Activated T-cell treated with anti-CD3 and anti-CD28 coated beads, Interleukin-2, amount 50 U/mL, for 1 hour (primary cell): Measurements from ENCODE around the gene GPT2.

ENCODE experiments used
- DNase-seq: peaks from one replicate; pipeline ENCODE4 v3.0.0-alpha.2; 2020

GPT2 gene

GRCh38 chr16:46883690-46884512 lies at the start of gene GPT2:
Gene GPT2 (plus strand): TSS chr16:46884362. CDS start chr16:46884716, 354 bp downstream.
- peak; percentile 68 for DNase-seq

- no peak for DNase-seq
These were observed 47.3 kb upstream of the GPT2 start for GRCh38 chr16:46836534-46837530.

GRCh38 chr16:46839986-46840443 lies 44.1 kb upstream of the GPT2 start:
- DNase-seq: no peak

- DNase-seq: no peak
These were observed 41.8 kb upstream of the GPT2 start for GRCh38 chr16:46842192-46842895.

GRCh38 chr16:46843898-46844642 lies 40.1 kb upstream of the GPT2 start:
- no peak for DNase-seq

- DNase-seq: no peak
These were observed 39.4 kb upstream of the GPT2 start for GRCh38 chr16:46844771-46845170.

GRCh38 chr16:46845952-46846351 lies 38.2 kb upstream of the GPT2 start:
- DNase-seq: no peak

- DNase-seq: no peak
These were observed 35.1 kb upstream of the GPT2 start for GRCh38 chr16:46848768-46849764.

- no peak for DNase-seq
These were observed 33.3 kb upstream of the GPT2 start for GRCh38 chr16:46850619-46851555.

- DNase-seq: no peak
These were observed 32.0 kb upstream of the GPT2 start for GRCh38 chr16:46852130-46852529.

- DNase-seq: peak; percentile 58
These were observed 30.3 kb upstream of the GPT2 start for GRCh38 chr16:46853713-46854443.

- DNase-seq: no peak
These were observed 29.3 kb upstream of the GPT2 start for GRCh38 chr16:46854846-46855245.

GRCh38 chr16:46855389-46855788 lies 28.8 kb upstream of the GPT2 start:
- DNase-seq: no peak

- no peak for DNase-seq
These were observed 26.7 kb upstream of the GPT2 start for GRCh38 chr16:46857368-46857945.

- DNase-seq: no peak
These were observed 26.0 kb upstream of the GPT2 start for GRCh38 chr16:46858151-46858550.

GRCh38 chr16:46859719-46860152 lies 24.4 kb upstream of the GPT2 start:
- DNase-seq: no peak

- DNase-seq: no peak
These were observed 21.4 kb upstream of the GPT2 start for GRCh38 chr16:46862555-46863447.
